Pancreas (tissue), 10 donors: ENCODE results near the gene ARID3B. TPM values are rescaled to one million over a fixed set of nuclear protein-coding genes. Genes with fewer than 3 reads are reported as not detected.
"Not testable (repeated sequence)": the region's sequence is repeated elsewhere in the genome, so short reads cannot be mapped to it uniquely, and the experiment has no call there.

Experiments used
- ATAC-seq, 4 donors: fragments of 200-7000 bp; cut with Tn5 transposase; one replicate each; pipeline versions ENCODE4 v1.8.0 to v1.9.1; 2020; ENCODE audit warnings: mild to moderate bottlenecking in 4 of 4, moderate library complexity in 4 of 4
- DNase-seq, 6 donors: peaks; one replicate each; pipeline ENCODE4 v3.0.0-alpha.2; 2020
- FAIRE-seq: peaks from 2 replicates; lab custom pipeline; 2012; peaks lifted over from hg19 to GRCh38; lab: Jason Lieb, UNC
- H3K27ac ChIP-seq, 4 donors: fragments of 200-600 bp; sonication (generic); 1 replicate in 3 of 4; 2 replicates in 1 of 4; pipeline versions ENCODE4 v1.5.0 to v1.8.0; 2020
- H3K27me3 ChIP-seq, 4 donors: fragments of 200-600 bp; one replicate each; pipeline ENCODE4 v1.8.0; 2021
- H3K36me3 ChIP-seq, 3 donors: fragments of 200-600 bp; sonication (generic) in 1 of 3; one replicate each; pipeline versions ENCODE4 v1.5.0 to v1.8.0; 2020 to 2021
- H3K4me1 ChIP-seq, 3 donors: fragments of 200-600 bp; one replicate each; pipeline ENCODE4 v1.8.0; 2021
- H3K4me3 ChIP-seq, 4 donors: fragments of 200-600 bp; sonication (generic) in 2 of 4; one replicate each; pipeline versions ENCODE4 v1.5.0 to v1.8.0; 2020 to 2021
- H3K9me3 ChIP-seq, 4 donors: fragments of 200-600 bp; one replicate each; pipeline ENCODE4 v1.8.0; 2021
- WGBS, 2 donors: extraction: QIAGEN DNeasy Blood & Tissue Kit; methylation state at CpG; one replicate each; pipeline ENCODE4 v1.1.7; 2013; 5-methylcytosine and 5-hydroxymethylcytosine counted together
- intact Hi-C, 3 donors: fragments of 100-400 bp; cut with DNase I; formaldehyde crosslinking; loops; one replicate each; pipeline versions ENCODE4 v1.11.1 to v1.14.2; 2022
- polyA plus RNA-seq, 2 donors: library from polyadenylated mRNA; stranded (reverse); fragments of 200-250 nt; gene quantifications; one replicate each; pipeline ENCODE4 v1.2.3, GENCODE V29; 2013
- total RNA-seq, 6 donors: library from RNA; stranded (reverse); fragmentation: NEBNext Ultra II Directional in 4 of 6; extraction: Animal tissue kit (Norgen Biotek cat#: 25700) in 4 of 6; gene quantifications; one replicate each; pipeline versions ENCODE4 v1.2.1 to v1.2.4, GENCODE V29; 2021 to 2023
- TF ChIP-seq, protein P1 (sequence below), 4 donors: fragments of 200-600 bp; sonication (generic) in 3 of 4; IDR thresholded peaks; one replicate each; pipeline versions ENCODE4 v1.5.0 to v1.8.0; 2021; ENCODE audit warnings: antibody characterized with exemption in 4 of 4
- donor health status: healthy with polysubstance abuse.
- donor health status: DM: no; HTN: no; CAD: no; lungs with moderate emphysema.
- donor health status: DM: no; HTN: no; CAD: no.
- donor health status: control.
- donor health status: control.
- donor health status: Bipolar disorder and iron deficiency.
- donor health status: DM: yes; HTN: yes; CAD: no.
- donor health status: DM: no; HTN: no; CAD: no.
- donor health status: DM: no; HTN: no; CAD: no.
- donor health status: DM: yes; HTN: yes; CAD: no.

ARID3B gene
- total and polyA plus RNA-seq, 8 donors, result 2.9 to 4.8 (median 3.8) TPM

DNA sequence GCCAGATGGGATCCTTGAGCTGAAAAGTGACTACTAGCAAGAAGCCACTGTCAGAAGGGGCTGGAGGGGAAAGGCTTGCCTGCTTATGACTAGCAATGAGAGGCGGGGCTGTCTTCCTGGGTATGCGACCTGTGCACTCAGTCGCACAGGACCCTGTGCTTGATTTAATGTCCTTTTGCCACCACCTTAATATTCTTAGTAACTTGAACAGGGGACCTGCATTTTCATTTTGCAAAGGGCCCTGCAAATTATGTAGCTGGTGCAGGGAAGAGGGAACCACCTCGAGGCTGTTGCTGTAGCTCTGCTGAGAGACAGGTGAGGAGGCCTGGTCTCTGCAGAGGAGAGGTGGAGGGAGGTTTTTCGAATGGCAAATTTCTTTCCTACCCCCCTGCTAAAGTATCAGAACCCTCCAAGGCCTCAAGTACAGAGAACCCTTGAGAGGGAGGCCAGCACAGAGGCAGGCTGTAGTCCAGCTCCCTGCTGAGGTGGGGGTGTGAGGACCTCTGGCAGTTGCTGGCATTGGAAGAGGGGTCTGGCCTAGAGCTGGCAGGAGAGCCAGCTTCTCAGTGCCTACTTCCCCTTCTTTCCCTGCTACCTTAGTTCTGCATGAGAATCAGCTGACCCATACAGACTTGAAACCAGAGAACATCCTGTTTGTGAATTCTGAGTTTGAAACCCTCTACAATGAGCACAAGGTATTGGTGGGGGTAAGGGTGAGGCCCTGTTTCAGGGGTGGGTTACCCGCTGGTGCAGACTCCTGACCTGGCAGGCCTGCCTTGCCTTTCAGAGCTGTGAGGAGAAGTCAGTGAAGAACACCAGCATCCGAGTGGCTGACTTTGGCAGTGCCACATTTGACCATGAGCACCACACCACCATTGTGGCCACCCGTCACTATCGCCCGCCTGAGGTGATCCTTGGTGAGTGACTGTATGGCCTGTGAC, 86.0 kb downstream of the ARID3B start:
- H3K27ac ChIP-seq, result no peak overlapping the region
- intact Hi-C loops, result loop anchor here in 2 of 3 donors (10.0 kb wide), 2 partner anchors 128 to 242 kb away; no protein-coding TSS in a partner anchor
- ATAC-seq, result peak in 1 of 4 donors; percentile 13
- FAIRE-seq, result no peak
- WGBS, 2 donors, result 89 to 91% methylated on average over 10 of the region's 10 CpGs
- H3K4me1 ChIP-seq, result no peaks in the 10 kb centered on the region
- H3K27me3 ChIP-seq, result no peaks in the 10 kb centered on the region
- peaks cover 23 to 83% (median 62%) of the 10 kb centered on the region in 3 donors for H3K36me3 ChIP-seq
- H3K4me3 ChIP-seq, result no peak overlapping the region
- DNase-seq, result peak in 1 of 6 donors; percentile 36
- TF ChIP-seq, protein P1, sequence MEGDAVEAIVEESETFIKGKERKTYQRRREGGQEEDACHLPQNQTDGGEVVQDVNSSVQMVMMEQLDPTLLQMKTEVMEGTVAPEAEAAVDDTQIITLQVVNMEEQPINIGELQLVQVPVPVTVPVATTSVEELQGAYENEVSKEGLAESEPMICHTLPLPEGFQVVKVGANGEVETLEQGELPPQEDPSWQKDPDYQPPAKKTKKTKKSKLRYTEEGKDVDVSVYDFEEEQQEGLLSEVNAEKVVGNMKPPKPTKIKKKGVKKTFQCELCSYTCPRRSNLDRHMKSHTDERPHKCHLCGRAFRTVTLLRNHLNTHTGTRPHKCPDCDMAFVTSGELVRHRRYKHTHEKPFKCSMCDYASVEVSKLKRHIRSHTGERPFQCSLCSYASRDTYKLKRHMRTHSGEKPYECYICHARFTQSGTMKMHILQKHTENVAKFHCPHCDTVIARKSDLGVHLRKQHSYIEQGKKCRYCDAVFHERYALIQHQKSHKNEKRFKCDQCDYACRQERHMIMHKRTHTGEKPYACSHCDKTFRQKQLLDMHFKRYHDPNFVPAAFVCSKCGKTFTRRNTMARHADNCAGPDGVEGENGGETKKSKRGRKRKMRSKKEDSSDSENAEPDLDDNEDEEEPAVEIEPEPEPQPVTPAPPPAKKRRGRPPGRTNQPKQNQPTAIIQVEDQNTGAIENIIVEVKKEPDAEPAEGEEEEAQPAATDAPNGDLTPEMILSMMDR (IDR thresholded peaks at IDR 0.05), result no peak
- H3K9me3 ChIP-seq, result no peaks in the 10 kb centered on the region

DNA sequence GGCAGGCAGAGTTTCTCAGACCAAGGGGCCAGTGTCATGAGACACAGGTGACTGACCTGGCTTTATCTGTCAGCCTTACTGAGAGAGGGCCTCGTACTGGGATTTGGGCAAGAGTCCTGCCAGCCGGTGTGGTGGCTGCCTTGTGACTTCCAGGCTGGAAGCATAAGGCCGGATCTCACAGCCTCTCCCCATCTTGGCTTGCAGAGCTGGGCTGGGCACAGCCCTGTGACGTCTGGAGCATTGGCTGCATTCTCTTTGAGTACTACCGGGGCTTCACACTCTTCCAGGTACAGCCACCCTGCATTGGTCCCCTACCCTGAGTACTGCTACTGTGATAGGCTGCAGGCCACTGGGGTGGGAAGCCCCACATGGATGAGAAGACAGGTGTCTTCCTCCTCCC, 86.7 kb downstream of the ARID3B start:
- WGBS, 2 donors, result 78 to 89% methylated on average over 5 of the region's 5 CpGs
- DNase-seq (peak in 1 of 6 donors; percentile 41), ATAC-seq (no peak), FAIRE-seq (no peak)
- Histone ChIP-seq H3K4me1 (no peaks in the 10 kb centered on the region), H3K36me3 (peaks cover 16 to 81% (median 61%) of the 10 kb centered on the region in 3 donors), H3K9me3 (no peaks in the 10 kb centered on the region), H3K4me3 (no peak overlapping the region), H3K27ac (no peak overlapping the region), H3K27me3 (no peaks in the 10 kb centered on the region)
- TF ChIP-seq, protein P1 (IDR thresholded peaks at IDR 0.05), result no peak
- intact Hi-C loops, result loop anchor here in 2 of 3 donors (10.0 kb wide), 2 partner anchors 127 to 243 kb away; no protein-coding TSS in a partner anchor

DNA sequence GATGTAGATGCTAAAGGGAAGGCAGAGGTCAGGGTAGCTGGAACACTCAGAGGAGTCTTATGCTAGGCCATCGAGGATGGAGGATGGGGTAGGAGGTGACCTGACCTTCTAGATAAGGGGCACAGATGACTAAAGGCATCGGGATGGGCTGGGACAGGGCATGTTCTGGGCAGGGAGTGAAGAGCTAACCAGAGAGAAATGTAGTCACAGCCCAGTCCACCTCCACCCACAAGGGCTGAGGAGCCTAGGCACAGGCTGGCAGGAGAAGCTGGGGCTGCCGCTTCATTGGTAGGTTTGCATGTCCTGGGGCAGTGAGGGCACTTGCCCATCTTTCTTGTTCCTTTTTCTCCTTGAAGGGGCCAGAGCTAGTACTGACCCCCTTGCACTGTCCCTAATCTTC, 87.2 kb downstream of the ARID3B start:
- H3K27ac ChIP-seq, result no peak overlapping the region
- H3K4me3 ChIP-seq, result no peak overlapping the region
- DNase-seq, result peak in 1 of 6 donors; percentile 20
- 66 to 68% methylated on average over 3 of the region's 3 CpGs for WGBS, 2 donors
- no peak for FAIRE-seq
- no peaks in the 10 kb centered on the region for H3K27me3 ChIP-seq
- H3K4me1 ChIP-seq, result no peaks in the 10 kb centered on the region
- intact Hi-C loops, result loop anchor here in 2 of 3 donors (10.0 kb wide), 2 partner anchors 127 to 243 kb away; no protein-coding TSS in a partner anchor
- H3K36me3 ChIP-seq, result peaks cover 15 to 76% (median 56%) of the 10 kb centered on the region in 3 donors
- TF ChIP-seq, protein P1 (IDR thresholded peaks at IDR 0.05), result no peak
- no peaks in the 10 kb centered on the region for H3K9me3 ChIP-seq
- no peak for ATAC-seq

DNA sequence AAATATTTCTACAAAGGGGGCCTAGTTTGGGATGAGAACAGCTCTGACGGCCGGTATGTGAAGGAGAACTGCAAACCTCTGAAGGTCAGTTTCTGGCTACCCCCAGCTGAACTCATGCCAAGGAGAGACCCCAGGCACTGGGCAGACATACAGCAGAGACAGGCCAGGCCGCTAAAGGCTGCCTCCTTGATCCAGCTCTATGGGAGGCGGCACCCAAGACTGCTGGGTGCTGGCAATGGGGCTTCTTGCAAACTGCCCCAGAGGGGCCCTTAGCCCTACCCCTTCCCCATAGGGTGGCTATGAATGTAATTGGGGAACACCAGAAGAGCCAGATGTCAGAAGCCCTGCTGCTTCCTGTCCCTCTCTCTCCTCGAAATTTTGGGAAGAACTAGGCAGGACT, 87.9 kb downstream of the ARID3B start:
- Histone ChIP-seq H3K27me3 (no peaks in the 10 kb centered on the region), H3K36me3 (peaks cover 15 to 69% (median 51%) of the 10 kb centered on the region in 3 donors), H3K27ac (no peak overlapping the region), H3K4me3 (no peak overlapping the region), H3K9me3 (no peaks in the 10 kb centered on the region), H3K4me1 (no peaks in the 10 kb centered on the region)
- intact Hi-C loops, result loop anchor here in 2 of 3 donors (10.0 kb wide), 2 partner anchors 126 to 244 kb away; no protein-coding TSS in a partner anchor
- TF ChIP-seq, protein P1 (IDR thresholded peaks at IDR 0.05), result no peak
- WGBS, 2 donors, result 72% methylated on average over 5 of the region's 5 CpGs
- peak in 1 of 6 donors; percentile 42 for DNase-seq
- ATAC-seq, result no peak
- FAIRE-seq, result no peak

DNA sequence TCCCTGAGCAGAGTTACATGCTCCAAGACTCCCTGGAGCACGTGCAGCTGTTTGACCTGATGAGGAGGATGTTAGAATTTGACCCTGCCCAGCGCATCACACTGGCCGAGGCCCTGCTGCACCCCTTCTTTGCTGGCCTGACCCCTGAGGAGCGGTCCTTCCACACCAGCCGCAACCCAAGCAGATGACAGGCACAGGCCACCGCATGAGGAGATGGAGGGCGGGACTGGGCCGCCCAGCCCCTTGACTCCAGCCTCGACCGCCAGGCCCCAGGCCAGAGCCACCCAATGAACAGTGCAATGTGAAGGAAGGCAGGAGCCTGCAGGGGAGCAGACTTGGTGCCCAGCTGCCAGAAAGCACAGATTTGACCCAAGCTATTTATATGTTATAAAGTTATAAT, 88.7 kb downstream of the ARID3B start:
- H3K4me1 ChIP-seq, H3K4me3 ChIP-seq, H3K27me3 ChIP-seq, FAIRE-seq, ATAC-seq, H3K9me3 ChIP-seq, H3K27ac ChIP-seq: not testable (repeated sequence)
- H3K36me3 ChIP-seq, result peaks cover 15 to 62% (median 45%) of the 10 kb centered on the region in 3 donors
- 79 to 90% methylated on average over 9 to 10 of the region's 10 CpGs for WGBS, 2 donors
- DNase-seq, result peak in 1 of 6 donors; percentile 44
- intact Hi-C loops, result loop anchor here (5.0 to 10.0 kb wide), 4 partner anchors 125 to 325 kb away; partner anchors contain the start of gene RPP25 (in 1 of the 3)
